ENCODE data around the gene TESK2. TPM values are rescaled to one million over a fixed set of nuclear protein-coding genes. Genes with fewer than 3 reads are reported as not detected.
A peak's percentile ranks its signal among the peaks of the same experiment; 100 is the strongest.

TESK2 gene
- total and polyA plus RNA-seq, 2 experiments from 2014 or later: 1.1 to 1.5 TPM

GRCh38 chr1:45331436-45332345 is 159.3 kb downstream of the TESK2 start:
- Histone ChIP-seq H3F3A (ENCODE audit: insufficient read depth) (no peaks in the 10 kb centered on the region), H3K4me2 (ENCODE audit: unreplicated experiment) (no peak overlapping the region), H3K27me3 (replicated peaks; ENCODE audit: insufficient read depth) (no peaks in the 10 kb centered on the region), H2AFZ (no peak overlapping the region), H3K27ac (no peak overlapping the region), H3K36me3 (ENCODE audit: low read depth) (no peaks in the 10 kb centered on the region), H3K4me1 (ENCODE audit: insufficient read depth) (0 out of 2 replicates have a peak, but pooled peaks cover 3% of the 10 kb centered on the region), H3K79me2 (ENCODE audit: insufficient read depth) (peaks cover 9% of the 10 kb centered on the region; the same call in 1 of the 2 replicates), H3K9ac (no peak overlapping the region), H4K20me1 (ENCODE audit: insufficient read depth) (no peaks in the 10 kb centered on the region), H3K4me3 (no peak overlapping the region), H3K9me3 (ENCODE audit: low read depth) (no peaks in the 10 kb centered on the region), H3K9me2 (ENCODE audit: insufficient read depth) (no peaks in the 10 kb centered on the region)
- in situ Hi-C loops (cut with MboI): no loop called here
- DNase-seq: no peak
- 95 to 96% methylated on average over 18 of the region's 18 CpGs for WGBS, 2 experiments (ENCODE audit: low coverage in 1 of 2, low lambda C conversion rate in 2 of 2, missing lambda C conversion rate in 2 of 2)
- TF ChIP-seq EZH2phosphoT487 (IDR thresholded peaks at IDR 0.05; ENCODE audit: insufficient read depth, low read depth) (no peak), EZH2 (IDR thresholded peaks at IDR 0.05; ENCODE audit: insufficient read depth, poor library complexity, severe bottlenecking) (no peak)

- H3K36me3 ChIP-seq (ENCODE audit: low read depth): no peaks in the 10 kb centered on the region
- H2AFZ ChIP-seq: no peak overlapping the region
- H3K9ac ChIP-seq: no peak overlapping the region
- no peak overlapping the region for H3K4me2 ChIP-seq (ENCODE audit: unreplicated experiment)
- H3K4me1 ChIP-seq (ENCODE audit: insufficient read depth): 0 out of 2 replicates have a peak, but pooled peaks cover 3% of the 10 kb centered on the region
- H3F3A ChIP-seq (ENCODE audit: insufficient read depth): no peaks in the 10 kb centered on the region
- no peaks in the 10 kb centered on the region for H4K20me1 ChIP-seq (ENCODE audit: insufficient read depth)
- H3K79me2 ChIP-seq (ENCODE audit: insufficient read depth): no peaks in the 10 kb centered on the region
- H3K27ac ChIP-seq: no peak overlapping the region
- TF ChIP-seq EZH2 (IDR thresholded peaks at IDR 0.05; ENCODE audit: insufficient read depth, poor library complexity, severe bottlenecking) (no peak), EZH2phosphoT487 (IDR thresholded peaks at IDR 0.05; ENCODE audit: insufficient read depth, low read depth) (no peak)
- no peaks in the 10 kb centered on the region for H3K9me3 ChIP-seq (ENCODE audit: low read depth)
- in situ Hi-C loops (cut with MboI): no loop called here
- peak; percentile 20 for DNase-seq
- no peak overlapping the region for H3K4me3 ChIP-seq
- H3K27me3 ChIP-seq (replicated peaks; ENCODE audit: insufficient read depth): no peaks in the 10 kb centered on the region
- no peaks in the 10 kb centered on the region for H3K9me2 ChIP-seq (ENCODE audit: insufficient read depth)
- WGBS, 2 experiments (ENCODE audit: low coverage in 1 of 2, low lambda C conversion rate in 2 of 2, missing lambda C conversion rate in 2 of 2): 87 to 89% methylated on average over 4 of the region's 4 CpGs
These were observed 161.5 kb downstream of the TESK2 start for GRCh38 chr1:45329445-45329844.

- Histone ChIP-seq H3F3A (ENCODE audit: insufficient read depth) (no peaks in the 10 kb centered on the region), H3K9me3 (ENCODE audit: low read depth) (no peaks in the 10 kb centered on the region), H3K4me2 (ENCODE audit: unreplicated experiment) (no peak overlapping the region), H3K27ac (no peak overlapping the region), H4K20me1 (ENCODE audit: insufficient read depth) (no peaks in the 10 kb centered on the region), H3K36me3 (ENCODE audit: low read depth) (no peaks in the 10 kb centered on the region), H3K79me2 (ENCODE audit: insufficient read depth) (no peaks in the 10 kb centered on the region), H3K9me2 (ENCODE audit: insufficient read depth) (no peaks in the 10 kb centered on the region), H2AFZ (no peak overlapping the region), H3K27me3 (replicated peaks; ENCODE audit: insufficient read depth) (no peaks in the 10 kb centered on the region), H3K4me3 (no peak overlapping the region), H3K4me1 (ENCODE audit: insufficient read depth) (0 out of 2 replicates have a peak, but pooled peaks cover 3% of the 10 kb centered on the region), H3K9ac (no peak overlapping the region)
- no peak for DNase-seq
- WGBS, 2 experiments (ENCODE audit: low coverage in 1 of 2, low lambda C conversion rate in 2 of 2, missing lambda C conversion rate in 2 of 2): 75 to 83% methylated on average over 5 of the region's 5 CpGs
- TF ChIP-seq EZH2 (IDR thresholded peaks at IDR 0.05; ENCODE audit: insufficient read depth, poor library complexity, severe bottlenecking) (no peak), EZH2phosphoT487 (IDR thresholded peaks at IDR 0.05; ENCODE audit: insufficient read depth, low read depth) (no peak)
- in situ Hi-C loops (cut with MboI): no loop called here
These were observed 162.3 kb downstream of the TESK2 start for GRCh38 chr1:45328680-45329079.

GRCh38 chr1:45327644-45328515 is 163.1 kb downstream of the TESK2 start:
- Histone ChIP-seq H3K27me3 (replicated peaks; ENCODE audit: insufficient read depth) (no peaks in the 10 kb centered on the region), H3K4me2 (ENCODE audit: unreplicated experiment) (no peak overlapping the region), H3K4me3 (no peak overlapping the region), H2AFZ (no peak overlapping the region), H3K9ac (no peak overlapping the region), H3K9me3 (ENCODE audit: low read depth) (no peaks in the 10 kb centered on the region), H3K27ac (no peak overlapping the region), H3K36me3 (ENCODE audit: low read depth) (no peaks in the 10 kb centered on the region), H4K20me1 (ENCODE audit: insufficient read depth) (no peaks in the 10 kb centered on the region), H3K9me2 (ENCODE audit: insufficient read depth) (no peaks in the 10 kb centered on the region), H3F3A (ENCODE audit: insufficient read depth) (no peaks in the 10 kb centered on the region), H3K79me2 (ENCODE audit: insufficient read depth) (no peaks in the 10 kb centered on the region), H3K4me1 (ENCODE audit: insufficient read depth) (0 out of 2 replicates have a peak, but pooled peaks cover 3% of the 10 kb centered on the region)
- in situ Hi-C loops (cut with MboI): no loop called here
- no peak for DNase-seq
- 80 to 83% methylated on average over 19 of the region's 19 CpGs for WGBS, 2 experiments (ENCODE audit: low coverage in 1 of 2, low lambda C conversion rate in 2 of 2, missing lambda C conversion rate in 2 of 2)
- TF ChIP-seq EZH2 (IDR thresholded peaks at IDR 0.05; ENCODE audit: insufficient read depth, poor library complexity, severe bottlenecking) (no peak), EZH2phosphoT487 (IDR thresholded peaks at IDR 0.05; ENCODE audit: insufficient read depth, low read depth) (no peak)

Measured in GM23248 (cell line).